Upper lobe of left lung (tissue), 6 donors: ENCODE data around the gene TMEM131L. TPM values are rescaled to one million over a fixed set of nuclear protein-coding genes. Genes with fewer than 3 reads are reported as not detected.

Source experiments
- ATAC-seq, 2 donors: fragments of 200-7000 bp; cut with Tn5 transposase; one replicate each; pipeline ENCODE4 v1.9.1; 2022; ENCODE audit warnings: mild to moderate bottlenecking in 2 of 2, moderate library complexity in 2 of 2; ENCODE audit not compliant: low FRiP score in 2 of 2
- DNase-seq, 2 donors: peaks; one replicate each; pipeline ENCODE4 v3.0.0-alpha.2; 2019 to 2020
- H3K27ac ChIP-seq, 4 donors: fragments of 200-600 bp; sonication (generic); one replicate each; pipeline ENCODE4 v1.5.1; 2016 to 2019
- H3K27me3 ChIP-seq, 4 donors: fragments of 200-600 bp; sonication (generic); one replicate each; pipeline ENCODE4 v1.5.1; 2017 to 2019
- H3K36me3 ChIP-seq, 4 donors: fragments of 200-600 bp; sonication (generic); one replicate each; pipeline ENCODE4 v1.5.1; 2016 to 2019
- H3K4me1 ChIP-seq, 4 donors: fragments of 200-600 bp; sonication (generic); one replicate each; pipeline ENCODE4 v1.5.1; 2018 to 2019
- H3K4me3 ChIP-seq, 4 donors: fragments of 200-600 bp; sonication (generic); one replicate each; pipeline ENCODE4 v1.5.1; 2017 to 2019; ENCODE audit warnings: mild to moderate bottlenecking in 2 of 4, moderate library complexity in 1 of 4
- H3K9me3 ChIP-seq, 4 donors: fragments of 200-600 bp; sonication (generic); one replicate each; pipeline ENCODE4 v1.5.1; 2018 to 2019
- CTCF ChIP-seq, 6 experiments: fragments of 450-650 bp in 4 of 6; fragments of 200-600 bp in 2 of 6; sonication (generic) in 2 of 6; IDR thresholded peaks; one replicate each; pipeline ENCODE4 v1.5.1; 2016 to 2019; ENCODE audit warnings: antibody characterized with exemption in 6 of 6
- EP300 ChIP-seq, 4 donors: sonication (generic); formaldehyde crosslinking; IDR thresholded peaks; one replicate each; pipeline ENCODE4 v1.5.1; 2017; ENCODE audit warnings: antibody characterized with exemption in 4 of 4, control low read depth in 2 of 4
- POLR2A ChIP-seq, 4 donors: fragments of 450-650 bp; IDR thresholded peaks; one replicate each; pipeline ENCODE4 v1.5.1; 2016 to 2017; ENCODE audit warnings: antibody characterized with exemption in 4 of 4, mild to moderate bottlenecking in 2 of 4
- POLR2AphosphoS5 ChIP-seq, 2 donors: sonication (generic); formaldehyde crosslinking; IDR thresholded peaks; one replicate each; pipeline ENCODE4 v1.5.1; 2017; ENCODE audit warnings: antibody characterized with exemption in 2 of 2
- WGBS, 2 donors: methylation state at CpG; one replicate each; pipeline ENCODE4 v1.1.5; 2017 to 2018; 5-methylcytosine and 5-hydroxymethylcytosine counted together
- total RNA-seq, 6 donors: library from RNA; depleted of rRNA in 4 of 6; stranded (reverse); fragments of >200 nt in 4 of 6; gene quantifications; one replicate each; pipeline versions ENCODE4 v1.1.0 to v1.2.1, GENCODE V29; 2016 to 2021
- donor health status: DM: no; HTN: no; CAD: no; lungs with moderate emphysema.
- donor health status: DM: no; HTN: yes; CAD: no; lungs with severe emphysema.

TMEM131L gene
- total RNA-seq, 6 donors from 2014 or later = 12.3 to 28.8 (median 19.5) TPM

- no peaks in the 10 kb centered on the region for H3K36me3 ChIP-seq
- peak in 1 of 2 donors; percentile 66 for DNase-seq
- no peak overlapping the region for H3K27ac ChIP-seq
- H3K4me1 ChIP-seq = peaks cover 8 to 11% (median 10%) of the 10 kb centered on the region in 4 donors
- peak in 1 of 2 donors; percentile 29 for ATAC-seq
- no peaks in the 10 kb centered on the region for H3K27me3 ChIP-seq
- WGBS, 2 donors = 60 to 72% methylated on average over 4 to 6 of the region's 6 CpGs
- peak in 1 of 2 donors; percentile 25 for TF ChIP-seq POLR2AphosphoS5 (IDR thresholded peaks at IDR 0.05)
- no peak for TF ChIP-seq POLR2A (IDR thresholded peaks at IDR 0.05)
- peaks cover 0 to 5% (median 4%) of the 10 kb centered on the region in 4 donors for H3K9me3 ChIP-seq
- no peak overlapping the region for H3K4me3 ChIP-seq
Observed at GRCh38 chr4:153679486-153679885, 213.3 kb downstream of the TMEM131L start.

GRCh38 chr4:153683763-153684181 is 217.6 kb downstream of the TMEM131L start:
- peaks cover 9 to 16% (median 11%) of the 10 kb centered on the region in 4 donors for H3K36me3 ChIP-seq
- TF ChIP-seq CTCF (IDR thresholded peaks at IDR 0.05) = no peak
- no peak for TF ChIP-seq EP300 (IDR thresholded peaks at IDR 0.05)
- TF ChIP-seq POLR2AphosphoS5 (IDR thresholded peaks at IDR 0.05) = no peak
- no peak for TF ChIP-seq POLR2A (IDR thresholded peaks at IDR 0.05)
- H3K27me3 ChIP-seq = no peaks in the 10 kb centered on the region
- peak overlapping the region; percentile 79 to 97 (median 90) for H3K27ac ChIP-seq
- no peak for DNase-seq
- peak overlapping the region; percentile 51 to 83 (median 77) for H3K4me3 ChIP-seq
- 17 to 28% methylated on average over 11 to 19 of the region's 27 CpGs for WGBS, 2 donors
- peaks cover 4 to 15% (median 9%) of the 10 kb centered on the region in 4 donors for H3K9me3 ChIP-seq
- H3K4me1 ChIP-seq = peaks cover 9 to 21% (median 20%) of the 10 kb centered on the region in 4 donors
- no peak for ATAC-seq

- ATAC-seq = peak; percentile 91 to 95
Observed at GRCh38 chr4:153684182-153684970, 218.2 kb downstream of the TMEM131L start, which contains the start of gene TLR2. TLR2 (plus strand) TSS chr4:153684280; CDS start chr4:153702908, 18,628 bp downstream.

GRCh38 chr4:153684971-153685371 is 218.8 kb downstream of the TMEM131L start:
- ATAC-seq = peak in 1 of 2 donors; percentile 77
- Histone ChIP-seq H3K36me3 (peaks cover 10 to 28% (median 20%) of the 10 kb centered on the region in 4 donors), H3K27ac (peak overlapping the region; percentile 79 to 97 (median 90)), H3K4me1 (peaks cover 9 to 21% (median 20%) of the 10 kb centered on the region in 4 donors), H3K27me3 (no peaks in the 10 kb centered on the region), H3K4me3 (peak overlapping the region; percentile 51 to 83 (median 77)), H3K9me3 (peaks cover 7 to 22% (median 15%) of the 10 kb centered on the region in 4 donors)
- WGBS, 2 donors = 15 to 16% methylated on average over 9 of the region's 9 CpGs
- peak in 1 of 4 donors; percentile 30 for TF ChIP-seq POLR2A (IDR thresholded peaks at IDR 0.05)
- no peak for TF ChIP-seq POLR2AphosphoS5 (IDR thresholded peaks at IDR 0.05)
- no peak for DNase-seq

More at GRCh38 chr4:153684182-153684970, 218.2 kb downstream of the TMEM131L start, which contains the start of gene TLR2:
- no peaks in the 10 kb centered on the region for H3K27me3 ChIP-seq
- peak; percentile 92 to 96 for DNase-seq
- WGBS, 2 donors = 0 to 1% methylated on average over 18 to 25 of the region's 75 CpGs
- peak within 1 kb of the TSS; percentile 51 to 83 (median 77) for H3K4me3 ChIP-seq
- TF ChIP-seq POLR2AphosphoS5 (IDR thresholded peaks at IDR 0.05) (peak; percentile 59 to 64), EP300 (IDR thresholded peaks at IDR 0.05) (peak in 1 of 4 donors; percentile 18), CTCF (IDR thresholded peaks at IDR 0.05) (no peak), POLR2A (IDR thresholded peaks at IDR 0.05) (peak in 2 of 4 donors; percentile 37 to 89)
- H3K36me3 ChIP-seq = peaks cover 10 to 22% (median 16%) of the 10 kb centered on the region in 4 donors
- peak within 1 kb of the TSS; percentile 79 to 97 (median 90) for H3K27ac ChIP-seq
- peaks cover 7 to 20% (median 13%) of the 10 kb centered on the region in 4 donors for H3K9me3 ChIP-seq
- peaks cover 9 to 21% (median 20%) of the 10 kb centered on the region in 4 donors for H3K4me1 ChIP-seq

Other genes with a start within 250 kb of the TMEM131L start
- gene MND1, start 121.7 kb upstream of the TMEM131L start, total RNA-seq = 1 to 10 TPM in 4 of 6 donors, not detected in 2; 1.2 to 3.2 (median 1.3) TPM
- gene TLR2, start 217.9 kb downstream of the TMEM131L start, total RNA-seq = 100 to 1,000 TPM in 2 of 6 donors, 10 to 100 TPM in 4; 34.8 to 104 (median 91.2) TPM